Caco-2 (cell line): Measurements from ENCODE around the gene CPNE6. TPM values are rescaled to one million over a fixed set of nuclear protein-coding genes. Genes with fewer than 3 reads are reported as not detected.

ENCODE experiments used
- BruUV-seq: library from RNA; stranded (reverse); fragments of 400-500 nt; replicated peaks from 2 replicates; lab custom pipeline; 2021; lab: Mats Ljungman, UMichigan
- CTCF ChIA-PET: fragments of 300-600 bp; sonication (Branson Sonifier 250); formaldehyde crosslinking; loops from one replicate; lab custom pipeline; 2022; ENCODE audit warnings: antibody characterized with exemption; lab: Charles Lee
- POLR2A ChIA-PET: fragments of 300-600 bp; sonication (Branson Sonifier 250); formaldehyde crosslinking; loops from one replicate; lab custom pipeline; 2022; ENCODE audit warnings: antibody characterized with exemption; lab: Charles Lee
- DNase-seq, 2 experiments: peaks; one replicate each; pipeline versions ENCODE4 v3.0.0 to v3.0.0-alpha.2; 2020 to 2022
- H3K27me3 ChIP-seq: replicated peaks from 2 replicates; pipeline ENCODE4 v1.6.0; 2011; ENCODE audit warnings: low read length; ENCODE audit not compliant: control insufficient read depth, insufficient read depth
- H3K36me3 ChIP-seq: 2 replicates; pipeline ENCODE4 v1.5.1; 2011; ENCODE audit warnings: low read length; ENCODE audit not compliant: control insufficient read depth, insufficient read depth
- H3K4me1 ChIP-seq: fragments of 250-450 bp; sonication (Bioruptor Pico); 2 replicates; pipeline ENCODE4 v1.5.1; 2020; ENCODE audit warnings: mild to moderate bottlenecking
- H3K4me3 ChIP-seq: 2 replicates; pipeline ENCODE4 v1.5.1; 2011; ENCODE audit warnings: low read depth, mild to moderate bottlenecking, control low read depth, low read length
- H3K9me3 ChIP-seq: fragments of 250-450 bp; sonication (Bioruptor Pico); 2 replicates; pipeline ENCODE4 v1.5.1; 2020; ENCODE audit warnings: mild to moderate bottlenecking, moderate library complexity
- H3K27ac Mint-ChIP-seq: one replicate; pipeline ENCODE4 v1.8.0; 2022; ENCODE audit warnings: mixed read lengths; ENCODE audit not compliant: unreplicated experiment
- H3K27me3 Mint-ChIP-seq: one replicate; pipeline ENCODE4 v1.8.0; 2022; ENCODE audit warnings: mixed read lengths; ENCODE audit not compliant: insufficient read depth, unreplicated experiment
- H3K36me3 Mint-ChIP-seq: one replicate; pipeline ENCODE4 v1.8.0; 2022; ENCODE audit warnings: mild to moderate bottlenecking, mixed read lengths; ENCODE audit not compliant: insufficient read depth, unreplicated experiment
- H3K4me1 Mint-ChIP-seq: one replicate; pipeline ENCODE4 v1.8.0; 2022; ENCODE audit warnings: low read depth, mixed read lengths; ENCODE audit not compliant: unreplicated experiment
- H3K4me3 Mint-ChIP-seq: one replicate; pipeline ENCODE4 v1.8.0; 2022; ENCODE audit warnings: mild to moderate bottlenecking, moderate library complexity, mixed read lengths; ENCODE audit not compliant: unreplicated experiment
- H3K9me3 Mint-ChIP-seq: one replicate; pipeline ENCODE4 v1.8.0; 2022; ENCODE audit warnings: mixed read lengths; ENCODE audit not compliant: unreplicated experiment
- intact Hi-C: fragments of 100-400 bp; cut with micrococcal nuclease; formaldehyde crosslinking; loops from one replicate; pipeline ENCODE4 v1.10.0; 2022; ENCODE audit not compliant: unreplicated experiment
- total RNA-seq: library from RNA; stranded (reverse); gene quantifications from 2 replicates; pipeline ENCODE4 v1.2.3, GENCODE V29; 2022
- TF ChIP-seq, protein P1 (sequence below), 2 experiments: fragments of 200-600 bp in 1 of 2; IDR thresholded peaks; 1 replicate in 1 of 2; 2 replicates in 1 of 2; pipeline versions ENCODE4 v1.5.1 to v1.8.0; 2011 to 2022; ENCODE audit warnings: antibody characterized with exemption in 1 of 2, control low read depth in 1 of 2, inconsistent platforms in 1 of 2, low read depth in 1 of 2, low read length in 1 of 2, mild to moderate bottlenecking in 1 of 2, moderate library complexity in 1 of 2; ENCODE audit not compliant: insufficient read depth in 1 of 2, severe bottlenecking in 1 of 2, unreplicated experiment in 1 of 2

The CPNE6 gene
- total RNA-seq, 1 experiment from 2014 or later = not detected

DNA sequence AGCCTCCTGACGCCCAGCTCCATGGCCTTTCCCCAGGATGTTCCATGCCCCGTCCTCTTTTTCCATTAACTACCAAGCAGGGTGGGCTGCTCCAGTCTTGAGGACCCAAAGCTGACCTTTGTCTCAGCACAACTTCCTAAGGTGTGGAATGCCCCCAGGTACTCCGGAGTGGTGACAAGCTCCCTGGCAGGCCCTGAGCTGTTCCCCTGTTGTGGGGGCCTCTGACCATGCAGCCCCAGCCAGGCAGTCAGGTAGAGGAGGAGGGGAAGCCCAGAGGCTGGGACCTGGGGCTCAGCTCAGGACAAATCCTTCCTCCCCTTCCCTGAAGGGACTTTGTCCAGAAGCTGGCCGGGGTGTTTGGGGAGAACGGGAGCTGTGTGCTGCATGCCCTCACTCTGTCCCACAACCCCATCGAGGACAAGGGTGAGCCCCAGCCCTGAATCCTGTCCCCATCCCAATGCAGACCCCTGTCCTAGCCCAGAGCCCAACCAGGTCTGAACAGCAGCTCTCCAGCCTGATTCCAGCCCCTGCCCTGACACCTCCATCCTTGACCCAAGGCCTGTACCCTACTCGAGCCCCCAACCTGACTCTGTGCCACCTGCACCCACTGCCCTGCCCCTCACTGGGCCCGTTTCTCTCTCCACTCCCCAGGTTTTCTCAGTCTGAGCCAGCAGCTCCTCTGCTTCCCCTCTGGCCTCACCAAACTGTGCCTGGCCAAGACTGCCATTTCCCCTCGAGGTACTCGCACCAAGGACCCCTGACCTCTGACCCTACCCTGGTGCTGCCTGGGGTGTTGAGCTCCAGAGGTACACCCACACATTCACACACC, 15.2 kb upstream of the CPNE6 start:
- Histone ChIP-seq H3K27me3 (no peaks in the 10 kb centered on the region), H3K9me3 (no peaks in the 10 kb centered on the region), H3K36me3 (no peaks in the 10 kb centered on the region), H3K4me3 (no peak overlapping the region), H3K4me1 (peaks cover 5% of the 10 kb centered on the region; the same call in 1 of the 2 replicates)
- Mint-ChIP-seq H3K36me3 (no peaks in the 10 kb centered on the region), H3K9me3 (no peaks in the 10 kb centered on the region), H3K4me1 (no peaks in the 10 kb centered on the region), H3K4me3 (no peak overlapping the region), H3K27ac (no peak overlapping the region), H3K27me3 (peaks cover 6% of the 10 kb centered on the region)
- TF ChIP-seq, protein P1, sequence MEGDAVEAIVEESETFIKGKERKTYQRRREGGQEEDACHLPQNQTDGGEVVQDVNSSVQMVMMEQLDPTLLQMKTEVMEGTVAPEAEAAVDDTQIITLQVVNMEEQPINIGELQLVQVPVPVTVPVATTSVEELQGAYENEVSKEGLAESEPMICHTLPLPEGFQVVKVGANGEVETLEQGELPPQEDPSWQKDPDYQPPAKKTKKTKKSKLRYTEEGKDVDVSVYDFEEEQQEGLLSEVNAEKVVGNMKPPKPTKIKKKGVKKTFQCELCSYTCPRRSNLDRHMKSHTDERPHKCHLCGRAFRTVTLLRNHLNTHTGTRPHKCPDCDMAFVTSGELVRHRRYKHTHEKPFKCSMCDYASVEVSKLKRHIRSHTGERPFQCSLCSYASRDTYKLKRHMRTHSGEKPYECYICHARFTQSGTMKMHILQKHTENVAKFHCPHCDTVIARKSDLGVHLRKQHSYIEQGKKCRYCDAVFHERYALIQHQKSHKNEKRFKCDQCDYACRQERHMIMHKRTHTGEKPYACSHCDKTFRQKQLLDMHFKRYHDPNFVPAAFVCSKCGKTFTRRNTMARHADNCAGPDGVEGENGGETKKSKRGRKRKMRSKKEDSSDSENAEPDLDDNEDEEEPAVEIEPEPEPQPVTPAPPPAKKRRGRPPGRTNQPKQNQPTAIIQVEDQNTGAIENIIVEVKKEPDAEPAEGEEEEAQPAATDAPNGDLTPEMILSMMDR (IDR thresholded peaks at IDR 0.05; ENCODE audit: insufficient read depth in 1 of 2, low read depth in 1 of 2, low read length in 1 of 2, severe bottlenecking in 1 of 2, unreplicated experiment in 1 of 2) = no peak
- ChIA-PET POLR2A (interaction anchor here (0.9 kb wide), 1 partner anchor 13 kb away, joined by 4 read pairs; no protein-coding TSS in a partner anchor), CTCF (interaction anchor here (1.1 to 4.8 kb wide), 5 partner anchors 8 to 59 kb away, joined by 3 to 155 read pairs (median 5); partner anchors contain the start of genes DCAF11, NRL and PCK2)
- no TSS peak for BruUV-seq
- intact Hi-C loops = no loop called here
- peak in 1 of 2 experiments; percentile 25 for DNase-seq

DNA sequence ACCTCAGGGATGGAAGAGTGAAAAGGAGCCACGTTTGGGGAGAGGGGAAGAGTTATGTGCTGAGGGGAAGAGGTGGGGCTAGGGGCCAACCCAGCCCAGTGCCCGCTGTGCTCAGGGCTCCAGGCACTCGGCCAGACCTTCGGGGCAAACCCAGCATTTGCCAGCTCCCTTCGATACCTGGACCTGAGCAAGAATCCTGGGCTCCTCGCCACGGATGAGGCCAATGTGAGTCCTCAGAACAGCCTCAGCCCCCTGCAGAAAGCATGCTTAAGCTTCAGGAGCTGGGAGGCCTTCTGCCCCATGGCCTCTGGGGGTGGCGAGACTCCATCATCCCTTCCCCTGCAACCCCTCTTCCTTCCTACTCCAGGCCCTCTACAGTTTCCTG, 14.6 kb upstream of the CPNE6 start:
- Mint-ChIP-seq H3K4me1 (no peaks in the 10 kb centered on the region), H3K27ac (no peak overlapping the region), H3K27me3 (peaks cover 6% of the 10 kb centered on the region), H3K4me3 (no peak overlapping the region), H3K9me3 (no peaks in the 10 kb centered on the region), H3K36me3 (no peaks in the 10 kb centered on the region)
- intact Hi-C loops = no loop called here
- Histone ChIP-seq H3K27me3 (no peaks in the 10 kb centered on the region), H3K4me3 (no peak overlapping the region), H3K9me3 (no peaks in the 10 kb centered on the region), H3K36me3 (no peaks in the 10 kb centered on the region), H3K4me1 (peaks cover 5% of the 10 kb centered on the region; the same call in 1 of the 2 replicates)
- TF ChIP-seq, protein P1 (IDR thresholded peaks at IDR 0.05; ENCODE audit: insufficient read depth in 1 of 2, low read depth in 1 of 2, low read length in 1 of 2, severe bottlenecking in 1 of 2, unreplicated experiment in 1 of 2) = no peak
- ChIA-PET CTCF (interaction anchor here (1.1 to 4.8 kb wide), 4 partner anchors 25 to 58 kb away, joined by 3 to 155 read pairs (median 67); partner anchors contain the start of genes DCAF11, NRL and PCK2), POLR2A (interaction anchor here (0.9 kb wide), 1 partner anchor 13 kb away, joined by 4 read pairs; no protein-coding TSS in a partner anchor)
- peak in 1 of 2 experiments; percentile 19 for DNase-seq
- no TSS peak for BruUV-seq

DNA sequence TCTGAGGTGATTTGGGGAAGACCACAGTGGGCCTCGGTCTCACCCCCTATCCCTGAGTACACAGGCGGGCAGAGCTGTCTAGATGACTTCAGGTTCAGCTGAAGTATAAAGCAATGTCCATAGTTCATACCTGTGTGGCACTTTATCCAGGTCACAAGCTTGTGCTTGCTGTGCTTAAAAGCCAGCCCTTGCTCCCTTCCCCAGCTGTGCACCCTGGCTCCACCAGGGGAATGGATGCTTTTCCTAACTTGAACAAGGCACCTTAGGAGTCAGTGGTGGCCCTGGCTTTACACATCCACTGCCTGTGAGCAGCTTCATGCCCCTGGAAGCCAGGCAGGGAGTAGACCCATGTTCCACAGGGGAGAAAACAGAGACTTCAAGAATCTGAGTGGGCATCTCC, 14.1 kb upstream of the CPNE6 start:
- Mint-ChIP-seq H3K9me3 (no peaks in the 10 kb centered on the region), H3K36me3 (no peaks in the 10 kb centered on the region), H3K27ac (no peak overlapping the region), H3K4me3 (no peak overlapping the region), H3K4me1 (no peaks in the 10 kb centered on the region), H3K27me3 (peaks cover 6% of the 10 kb centered on the region)
- intact Hi-C loops = no loop called here
- H3K36me3 ChIP-seq = no peaks in the 10 kb centered on the region
- no peak overlapping the region for H3K4me3 ChIP-seq
- TF ChIP-seq, protein P1 (IDR thresholded peaks at IDR 0.05; ENCODE audit: insufficient read depth in 1 of 2, low read depth in 1 of 2, low read length in 1 of 2, severe bottlenecking in 1 of 2, unreplicated experiment in 1 of 2) = no peak
- ChIA-PET POLR2A (interaction anchor here (0.9 kb wide), 1 partner anchor 12 kb away, joined by 4 read pairs; no protein-coding TSS in a partner anchor), CTCF (interaction anchor here (1.8 to 4.8 kb wide), 3 partner anchors 24 to 51 kb away, joined by 15 to 155 read pairs (median 129); partner anchors contain the start of gene PCK2)
- H3K4me1 ChIP-seq = peaks cover 5% of the 10 kb centered on the region; the same call in 1 of the 2 replicates
- H3K9me3 ChIP-seq = no peaks in the 10 kb centered on the region
- BruUV-seq = no TSS peak
- no peak for DNase-seq
- no peaks in the 10 kb centered on the region for H3K27me3 ChIP-seq
